HG02885 (cell line): Measurements from ENCODE around the gene VAMP4.

ENCODE experiments used
- ATAC-seq: cut with Tn5 transposase; IDR thresholded peaks from one replicate; pipeline ENCODE4 v1.9.1; 2021; ENCODE audit warnings: mild to moderate bottlenecking; ENCODE audit not compliant: unreplicated experiment, poor library complexity

VAMP4 gene, protein sequence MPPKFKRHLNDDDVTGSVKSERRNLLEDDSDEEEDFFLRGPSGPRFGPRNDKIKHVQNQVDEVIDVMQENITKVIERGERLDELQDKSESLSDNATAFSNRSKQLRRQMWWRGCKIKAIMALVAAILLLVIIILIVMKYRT

DNA sequence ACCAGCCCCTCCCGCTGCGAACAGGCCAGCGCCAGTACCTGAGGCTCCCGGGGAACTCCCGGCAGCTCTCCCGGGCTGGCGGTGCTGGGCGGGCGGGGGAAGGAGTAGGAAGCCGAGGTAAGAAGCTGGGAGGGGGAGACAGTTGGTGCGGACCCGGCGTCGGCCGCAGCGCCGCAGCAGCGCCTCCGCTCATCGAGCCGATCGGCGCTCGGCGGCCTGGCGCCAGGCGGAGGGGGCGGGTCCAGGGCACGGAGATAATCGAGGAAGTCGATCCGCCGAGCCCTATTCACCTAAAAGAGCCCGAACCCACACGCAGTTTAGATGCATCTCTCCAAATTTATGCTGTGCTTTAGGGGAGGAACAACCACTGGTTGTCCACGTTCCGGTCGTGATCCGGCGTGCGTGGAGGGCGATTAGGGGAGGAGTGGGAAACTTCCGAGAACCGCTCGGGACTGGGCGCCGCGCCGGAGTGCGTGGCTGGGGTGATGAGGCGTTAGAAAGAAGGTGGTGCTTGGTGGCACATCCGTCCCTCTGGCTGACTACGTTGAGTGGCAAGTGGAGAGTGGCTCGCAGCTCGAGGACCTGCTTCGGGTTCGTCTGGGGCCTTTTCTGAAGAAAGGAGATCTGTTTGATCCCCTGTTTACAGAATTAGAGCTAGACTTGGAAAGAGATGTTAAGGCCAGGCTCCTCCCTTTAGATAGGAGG, at the start of gene VAMP4:
Gene VAMP4 (minus strand): TSS at position 194 of the 705 bp plus-strand sequence. CDS start 3,651 bp downstream, outside the sequence.
- ATAC-seq: peak; percentile 90

DNA sequence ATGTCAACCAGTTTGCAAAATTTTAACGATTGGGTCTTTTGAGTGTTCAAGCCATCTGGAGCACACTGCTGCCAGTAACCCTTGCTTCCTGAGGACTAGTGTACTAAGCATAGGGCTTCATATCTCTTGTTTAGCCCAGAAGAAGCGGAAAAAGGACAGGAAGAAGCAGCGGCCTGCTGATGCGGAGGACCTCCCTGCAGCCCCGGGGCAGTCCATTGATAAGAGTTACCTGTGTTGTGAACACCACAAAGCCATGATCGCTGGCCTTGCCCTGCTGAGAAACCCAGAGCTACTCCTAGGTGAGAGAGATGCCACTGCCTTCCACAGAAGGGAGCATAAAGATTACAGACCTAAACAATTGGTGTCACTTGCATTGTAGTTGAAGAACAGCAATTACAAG, 48.5 kb upstream of the VAMP4 start:
- no peak for ATAC-seq

GRCh38 chr1:171788696-171789095, 46.8 kb upstream of the VAMP4 start:
- no peak for ATAC-seq

GRCh38 chr1:171787686-171788480, 46.0 kb upstream of the VAMP4 start:
- ATAC-seq: no peak

- ATAC-seq: no peak
Measured at GRCh38 chr1:171786534-171786933, 44.7 kb upstream of the VAMP4 start.

DNA sequence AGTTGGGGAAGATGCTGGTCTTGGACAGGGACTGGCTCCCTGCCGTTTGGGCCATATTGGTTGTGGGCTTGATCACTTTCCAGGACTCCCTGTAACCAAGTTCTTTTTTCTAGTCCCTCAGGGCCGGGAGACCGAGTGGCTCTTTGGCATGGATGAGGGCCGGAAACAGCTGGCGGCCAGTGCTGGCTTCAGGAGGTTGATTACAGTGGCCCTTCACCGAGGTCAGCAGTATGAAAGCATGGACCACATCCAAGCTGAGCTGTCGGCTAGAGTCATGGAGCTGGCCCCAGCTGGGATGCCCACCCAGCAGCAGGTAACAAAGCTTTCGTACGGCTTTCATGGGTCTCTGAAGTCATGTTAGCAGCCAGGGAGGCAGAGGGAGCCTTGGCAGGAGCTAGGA, 43.9 kb upstream of the VAMP4 start:
- no peak for ATAC-seq

GRCh38 chr1:171784784-171785183, 42.9 kb upstream of the VAMP4 start:
- ATAC-seq: peak; percentile 24

DNA sequence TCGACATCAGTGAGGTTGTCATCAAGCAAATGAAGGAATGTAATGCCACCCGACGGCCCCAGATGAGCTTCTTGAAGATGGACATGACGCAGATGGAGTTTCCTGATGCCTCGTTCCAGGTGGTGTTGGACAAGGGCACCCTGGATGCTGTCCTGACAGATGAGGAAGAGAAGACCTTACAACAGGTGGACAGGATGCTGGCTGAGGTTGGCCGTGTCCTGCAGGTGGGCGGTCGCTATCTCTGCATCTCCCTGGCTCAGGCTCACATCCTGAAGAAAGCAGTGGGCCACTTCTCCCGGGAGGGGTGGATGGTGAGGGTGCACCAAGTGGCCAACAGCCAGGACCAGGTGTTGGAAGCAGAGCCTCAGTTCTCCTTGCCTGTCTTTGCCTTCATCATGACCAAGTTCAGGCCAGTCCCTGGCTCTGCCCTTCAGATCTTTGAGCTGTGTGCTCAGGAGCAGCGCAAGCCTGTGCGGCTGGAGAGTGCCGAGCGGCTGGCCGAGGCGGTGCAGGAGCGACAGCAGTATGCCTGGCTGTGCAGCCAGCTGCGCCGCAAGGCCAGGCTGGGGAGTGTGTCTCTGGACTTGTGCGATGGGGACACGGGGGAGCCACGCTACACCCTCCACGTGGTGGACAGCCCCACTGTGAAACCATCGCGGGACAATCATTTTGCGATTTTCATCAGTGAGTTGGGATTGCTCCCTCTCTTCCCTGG, 42.1 kb upstream of the VAMP4 start:
- ATAC-seq: no peak

DNA sequence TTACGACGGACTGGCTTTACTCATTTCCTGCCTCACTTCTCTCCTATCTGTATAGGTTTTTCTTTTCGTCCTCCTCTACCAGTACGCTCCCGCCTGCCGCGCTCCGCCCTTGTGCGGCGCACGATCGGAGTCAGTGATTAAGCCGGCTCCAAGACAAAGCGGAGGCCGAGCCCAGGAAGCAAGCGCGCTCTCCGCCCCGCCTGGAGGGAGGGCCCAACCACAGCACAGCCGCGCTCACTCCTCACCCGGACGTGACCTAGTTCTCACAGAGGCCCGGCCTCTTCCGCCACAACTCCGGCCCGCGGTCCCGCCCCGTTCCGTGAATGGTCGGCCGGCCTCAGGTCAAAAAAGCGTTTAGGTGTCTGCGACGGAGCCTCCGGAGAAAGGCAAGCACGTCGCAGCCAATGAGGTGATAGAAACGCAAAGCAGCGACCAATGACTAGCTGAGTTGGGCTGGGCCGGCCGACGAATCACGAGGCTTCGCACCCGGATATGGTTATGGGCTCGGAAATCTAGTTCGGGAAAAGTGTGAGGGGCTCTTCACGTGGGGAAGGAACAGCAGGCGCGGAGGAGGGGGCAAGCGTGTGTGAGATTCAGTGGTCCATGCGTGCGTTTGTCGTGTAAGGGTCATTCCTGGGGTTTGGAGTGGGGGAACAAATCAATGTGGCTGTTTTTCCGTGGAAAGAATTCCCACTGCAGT, 39.5 kb upstream of the VAMP4 start, which contains the start of gene METTL13:
Gene METTL13 (plus strand): TSS at position 485 of the 700 bp plus-strand sequence. CDS start 308 bp downstream, outside the sequence.
- peak; percentile 98 for ATAC-seq

- no peak for ATAC-seq
Measured at GRCh38 chr1:171780583-171781175, 38.8 kb upstream of the VAMP4 start.

- no peak for ATAC-seq
Measured at GRCh38 chr1:171772312-171772711, 30.4 kb upstream of the VAMP4 start.

DNA sequence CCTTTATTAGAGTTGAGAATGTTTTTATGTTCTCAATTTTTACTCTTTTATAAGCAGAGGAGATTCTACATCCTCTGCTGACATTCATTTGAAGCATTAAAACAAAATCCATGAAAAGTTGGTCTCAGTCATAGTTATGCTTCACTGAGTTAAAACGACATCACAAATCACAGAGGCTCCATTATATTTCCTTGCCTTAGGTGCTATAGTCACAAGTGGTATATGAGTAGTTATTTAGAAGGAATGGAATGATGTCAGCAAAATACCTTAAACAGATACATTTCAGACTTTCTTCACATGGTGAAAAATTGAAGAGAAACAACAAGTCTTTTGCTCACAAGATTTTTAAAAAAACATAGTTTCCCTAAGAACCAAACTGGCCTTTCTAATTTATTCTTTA, 27.9 kb upstream of the VAMP4 start:
- ATAC-seq: no peak

- no peak for ATAC-seq
Measured at GRCh38 chr1:171769171-171769570, 27.3 kb upstream of the VAMP4 start.

DNA sequence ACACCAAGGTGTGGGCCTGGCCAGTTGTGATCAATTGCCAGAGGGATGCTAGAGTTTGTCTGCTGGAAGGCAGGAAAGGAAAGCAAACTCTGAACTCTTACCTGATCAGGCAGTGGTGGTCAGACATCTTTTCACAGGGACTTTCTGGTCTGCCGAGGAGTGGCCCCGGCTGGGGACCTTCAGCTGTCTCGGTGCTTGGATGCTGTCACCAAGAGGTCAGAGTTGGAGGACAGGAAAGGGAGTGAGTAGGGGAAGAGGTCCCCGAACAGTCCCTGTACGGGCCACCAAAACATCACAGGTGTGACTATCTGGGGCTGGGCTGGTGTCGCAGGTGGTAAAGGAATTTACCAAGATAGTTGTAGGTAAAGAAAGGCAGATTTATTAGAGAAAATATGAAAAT, 21.9 kb upstream of the VAMP4 start:
- ATAC-seq: no peak

DNA sequence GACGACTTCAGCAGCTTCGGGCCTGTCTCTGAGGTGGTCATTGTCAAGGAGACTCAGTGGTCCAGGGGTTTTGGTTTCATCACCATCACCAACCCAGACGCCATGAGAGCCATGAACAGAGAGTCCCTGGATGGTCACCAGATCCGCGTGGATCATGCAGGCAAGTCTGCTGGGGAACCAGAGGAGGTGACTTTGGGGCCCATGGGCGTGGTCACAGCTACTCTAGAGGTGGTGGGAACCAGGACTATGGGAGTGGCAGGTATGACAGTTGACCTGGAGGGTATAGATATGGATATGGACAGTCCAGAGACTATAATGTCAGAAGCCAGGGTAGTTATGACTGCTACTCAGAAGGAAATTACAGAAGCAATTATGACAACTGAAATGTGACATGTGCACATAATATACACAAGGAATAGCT, 20.3 kb upstream of the VAMP4 start:
- ATAC-seq: no peak

- no peak for ATAC-seq
Measured at GRCh38 chr1:171758011-171758410, 16.1 kb upstream of the VAMP4 start.

DNA sequence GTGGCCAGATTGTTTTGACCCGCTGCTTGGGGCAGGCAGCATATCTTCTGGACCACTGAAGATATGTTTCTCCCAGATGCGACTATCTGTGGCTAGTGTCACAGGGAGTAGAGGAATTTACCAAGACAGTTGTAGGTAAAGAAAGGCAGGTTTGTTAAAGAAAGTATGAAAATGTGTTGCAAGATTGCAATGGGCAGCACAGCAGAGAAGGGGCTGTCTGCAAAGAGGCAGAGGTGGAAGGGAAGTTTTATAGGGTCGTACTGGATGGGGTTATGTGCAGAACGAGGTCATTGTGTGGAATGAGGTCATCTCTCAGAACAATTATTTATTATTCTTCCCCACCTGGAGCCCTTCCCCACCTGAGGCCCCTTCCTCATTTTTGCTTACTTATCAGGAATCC, 15.0 kb upstream of the VAMP4 start:
- ATAC-seq: no peak

GRCh38 chr1:171754971-171755370, 13.1 kb upstream of the VAMP4 start:
- no peak for ATAC-seq

DNA sequence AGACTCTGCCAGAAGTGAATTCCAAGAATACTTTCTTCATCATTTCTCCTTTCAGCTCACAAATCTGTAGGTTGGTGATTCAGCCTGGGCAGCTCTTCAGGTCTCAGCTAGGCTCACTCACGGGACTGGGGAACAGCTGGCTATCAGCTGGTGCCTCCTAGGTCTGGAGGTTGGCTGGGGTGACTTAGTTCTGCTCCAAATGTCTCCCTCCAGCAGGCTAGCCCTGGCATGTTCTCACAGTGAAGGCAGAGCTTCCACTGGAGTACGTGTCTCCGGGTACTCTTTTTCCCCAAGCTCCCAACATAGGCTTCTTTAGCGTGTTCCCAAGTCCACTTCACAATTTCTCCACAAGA, 12.5 kb upstream of the VAMP4 start:
- no peak for ATAC-seq
